Tibial nerve (tissue), 4 donors: Measurements from ENCODE around the gene SUCO. TPM values are rescaled to one million over a fixed set of nuclear protein-coding genes. Genes with fewer than 3 reads are reported as not detected.

Experiments
- DNase-seq, 2 donors: peaks; one replicate each; pipeline ENCODE4 v3.0.0-alpha.2; 2019; ENCODE audit warnings: low spot score in 2 of 2
- H3K27ac ChIP-seq, 4 donors: fragments of 200-600 bp; sonication (generic) in 3 of 4; one replicate each; pipeline ENCODE4 v1.5.1; 2017 to 2019; ENCODE audit warnings: mild to moderate bottlenecking in 1 of 4
- H3K27me3 ChIP-seq, 2 donors: fragments of 200-600 bp; sonication (generic) in 1 of 2; one replicate each; pipeline versions ENCODE4 v1.5.1 to v1.6.0; 2017 to 2019
- H3K36me3 ChIP-seq, 3 donors: fragments of 200-600 bp; sonication (generic); one replicate each; pipeline ENCODE4 v1.5.1; 2018 to 2019
- H3K4me1 ChIP-seq, 4 donors: fragments of 200-600 bp; sonication (generic) in 3 of 4; one replicate each; pipeline ENCODE4 v1.5.1; 2017 to 2019
- H3K4me3 ChIP-seq, 4 donors: fragments of 200-600 bp; sonication (generic) in 3 of 4; one replicate each; pipeline ENCODE4 v1.5.1; 2017 to 2019; ENCODE audit warnings: mild to moderate bottlenecking in 1 of 4, moderate library complexity in 1 of 4
- H3K9me3 ChIP-seq, 4 donors: fragments of 200-600 bp; sonication (generic) in 3 of 4; one replicate each; pipeline ENCODE4 v1.5.1; 2017 to 2019
- EP300 ChIP-seq, 2 donors: sonication (generic); formaldehyde crosslinking; IDR thresholded peaks; one replicate each; pipeline ENCODE4 v1.6.1; 2017; ENCODE audit warnings: antibody characterized with exemption in 2 of 2, mild to moderate bottlenecking in 1 of 2
- POLR2A ChIP-seq, 2 donors: fragments of 450-650 bp; IDR thresholded peaks; one replicate each; pipeline ENCODE4 v1.6.1; 2017; ENCODE audit warnings: antibody characterized with exemption in 2 of 2, mild to moderate bottlenecking in 2 of 2, moderate library complexity in 2 of 2
- WGBS, 2 donors: methylation state at CpG; one replicate each; pipeline ENCODE4 v1.1.5; 2018; 5-methylcytosine and 5-hydroxymethylcytosine counted together
- total RNA-seq, 4 donors: library from RNA; depleted of rRNA; stranded (reverse); fragments of >200 nt; gene quantifications; one replicate each; pipeline ENCODE4 v1.1.0, GENCODE V29; 2016
- TF ChIP-seq, protein P1 (sequence below), 5 experiments: fragments of 200-600 bp in 3 of 5; fragments of 450-650 bp in 2 of 5; sonication (generic) in 3 of 5; IDR thresholded peaks; one replicate each; pipeline ENCODE4 v1.5.1; 2016 to 2019; ENCODE audit warnings: antibody characterized with exemption in 5 of 5, mild to moderate bottlenecking in 3 of 5, moderate library complexity in 2 of 5

Gene SUCO
- total RNA-seq, 4 donors from 2014 or later, result 33.6 to 48.6 (median 42.1) TPM

DNA sequence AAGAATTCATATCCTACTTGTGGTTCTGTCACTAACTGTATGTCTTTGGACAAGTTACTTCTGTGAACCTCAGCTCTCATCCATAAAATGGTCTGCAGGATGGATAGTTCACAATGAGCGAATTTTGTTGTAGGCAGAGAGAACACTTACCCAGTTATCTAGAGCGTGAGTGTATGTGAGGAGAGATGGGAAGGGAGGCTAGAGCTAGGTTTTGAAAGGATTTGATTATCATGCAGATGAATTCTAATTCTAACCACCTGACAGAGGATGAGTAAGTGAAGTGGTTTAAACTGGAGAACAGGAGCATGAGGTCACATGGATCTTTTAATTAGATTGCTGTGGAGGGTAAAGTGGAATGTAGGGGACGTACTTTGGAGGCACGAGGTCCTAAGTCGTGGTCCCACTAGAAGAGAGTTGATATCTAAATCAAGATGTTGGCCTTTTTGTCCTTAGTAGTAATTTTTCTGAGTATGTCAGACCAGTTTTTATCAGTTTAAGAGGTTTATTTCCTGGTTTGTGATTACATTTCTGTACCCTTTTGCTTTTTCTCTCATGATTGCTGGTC, 5.0 kb downstream of the SUCO start:
- Histone ChIP-seq H3K27ac (no peak overlapping the region), H3K27me3 (no peaks in the 10 kb centered on the region), H3K9me3 (no peaks in the 10 kb centered on the region), H3K4me3 (no peak overlapping the region), H3K4me1 (peaks cover 0 to 67% (median 22%) of the 10 kb centered on the region in 4 donors), H3K36me3 (no peaks in the 10 kb centered on the region)
- DNase-seq, result no peak
- TF ChIP-seq, protein P1, sequence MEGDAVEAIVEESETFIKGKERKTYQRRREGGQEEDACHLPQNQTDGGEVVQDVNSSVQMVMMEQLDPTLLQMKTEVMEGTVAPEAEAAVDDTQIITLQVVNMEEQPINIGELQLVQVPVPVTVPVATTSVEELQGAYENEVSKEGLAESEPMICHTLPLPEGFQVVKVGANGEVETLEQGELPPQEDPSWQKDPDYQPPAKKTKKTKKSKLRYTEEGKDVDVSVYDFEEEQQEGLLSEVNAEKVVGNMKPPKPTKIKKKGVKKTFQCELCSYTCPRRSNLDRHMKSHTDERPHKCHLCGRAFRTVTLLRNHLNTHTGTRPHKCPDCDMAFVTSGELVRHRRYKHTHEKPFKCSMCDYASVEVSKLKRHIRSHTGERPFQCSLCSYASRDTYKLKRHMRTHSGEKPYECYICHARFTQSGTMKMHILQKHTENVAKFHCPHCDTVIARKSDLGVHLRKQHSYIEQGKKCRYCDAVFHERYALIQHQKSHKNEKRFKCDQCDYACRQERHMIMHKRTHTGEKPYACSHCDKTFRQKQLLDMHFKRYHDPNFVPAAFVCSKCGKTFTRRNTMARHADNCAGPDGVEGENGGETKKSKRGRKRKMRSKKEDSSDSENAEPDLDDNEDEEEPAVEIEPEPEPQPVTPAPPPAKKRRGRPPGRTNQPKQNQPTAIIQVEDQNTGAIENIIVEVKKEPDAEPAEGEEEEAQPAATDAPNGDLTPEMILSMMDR (IDR thresholded peaks at IDR 0.05), result no peak
- no peak for TF ChIP-seq POLR2A (IDR thresholded peaks at IDR 0.05)
- no peak for TF ChIP-seq EP300 (IDR thresholded peaks at IDR 0.05)
- WGBS, 2 donors, result 85 to 90% methylated on average over 5 of the region's 5 CpGs

DNA sequence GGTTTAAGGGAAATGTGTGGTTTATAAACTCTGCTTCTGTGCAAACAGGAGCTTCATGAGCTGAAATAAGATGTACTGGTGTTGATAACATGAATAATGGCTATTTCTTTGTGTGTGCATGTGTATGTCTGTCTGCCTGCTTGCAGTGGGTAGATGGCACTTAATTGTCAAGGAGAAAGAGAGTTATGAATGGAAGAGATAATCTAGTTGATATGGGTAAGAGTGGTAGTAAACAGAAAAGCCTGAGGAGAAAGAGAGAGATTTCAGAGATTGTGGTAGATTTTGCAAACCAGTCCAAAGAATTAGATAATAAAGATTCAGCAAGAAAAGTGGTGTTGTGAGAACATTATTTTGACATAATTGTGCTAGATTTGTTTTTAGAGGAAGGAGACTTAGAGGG, 7.7 kb downstream of the SUCO start:
- no peaks in the 10 kb centered on the region for H3K27me3 ChIP-seq
- no peak for DNase-seq
- H3K27ac ChIP-seq, result no peak overlapping the region
- peaks cover 0 to 53% (median 5%) of the 10 kb centered on the region in 4 donors for H3K4me1 ChIP-seq
- no peaks in the 10 kb centered on the region for H3K36me3 ChIP-seq
- H3K4me3 ChIP-seq, result no peak overlapping the region
- H3K9me3 ChIP-seq, result no peaks in the 10 kb centered on the region
- TF ChIP-seq EP300 (IDR thresholded peaks at IDR 0.05), result no peak
- TF ChIP-seq, protein P1 (IDR thresholded peaks at IDR 0.05), result no peak
- TF ChIP-seq POLR2A (IDR thresholded peaks at IDR 0.05), result no peak

DNA sequence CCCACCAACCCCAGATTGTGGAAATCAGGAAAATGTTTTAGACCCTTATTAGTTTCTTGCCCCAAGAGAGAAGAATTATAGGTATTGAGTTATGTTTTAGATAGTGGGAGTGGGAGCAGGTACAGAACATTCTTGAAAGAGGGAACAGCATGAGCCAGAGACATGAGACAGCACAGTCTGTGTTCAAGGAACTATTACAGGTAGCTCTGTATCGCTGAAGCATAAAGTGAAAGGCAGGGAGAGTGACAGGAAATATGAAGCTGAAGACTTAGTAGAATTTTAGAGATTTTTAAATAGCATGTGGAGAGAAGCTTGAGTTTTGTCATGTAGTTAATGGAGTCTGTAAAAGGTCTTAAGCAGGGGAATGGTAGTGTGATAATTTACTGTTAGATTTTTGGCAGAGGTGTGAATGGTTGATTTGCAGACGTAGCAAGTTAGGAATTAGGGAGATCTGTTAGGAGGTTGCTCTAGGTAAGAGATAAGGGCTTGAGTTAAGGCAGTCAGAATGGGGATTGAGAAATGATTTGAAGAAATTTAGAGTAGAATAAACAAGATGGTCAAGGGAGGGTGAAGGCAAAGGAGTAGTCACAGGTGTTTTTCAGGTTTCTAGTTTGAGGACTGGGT, 11.6 kb downstream of the SUCO start:
- H3K9me3 ChIP-seq, result no peaks in the 10 kb centered on the region
- 85 to 92% methylated on average over 2 of the region's 2 CpGs for WGBS, 2 donors
- H3K27me3 ChIP-seq, result no peaks in the 10 kb centered on the region
- H3K4me3 ChIP-seq, result no peak overlapping the region
- H3K4me1 ChIP-seq, result peaks cover 0 to 58% (median 3%) of the 10 kb centered on the region in 4 donors
- no peak for DNase-seq
- TF ChIP-seq POLR2A (IDR thresholded peaks at IDR 0.05) (no peak), EP300 (IDR thresholded peaks at IDR 0.05) (no peak)
- TF ChIP-seq, protein P1 (IDR thresholded peaks at IDR 0.05), result no peak
- H3K36me3 ChIP-seq, result no peaks in the 10 kb centered on the region
- H3K27ac ChIP-seq, result no peak overlapping the region

DNA sequence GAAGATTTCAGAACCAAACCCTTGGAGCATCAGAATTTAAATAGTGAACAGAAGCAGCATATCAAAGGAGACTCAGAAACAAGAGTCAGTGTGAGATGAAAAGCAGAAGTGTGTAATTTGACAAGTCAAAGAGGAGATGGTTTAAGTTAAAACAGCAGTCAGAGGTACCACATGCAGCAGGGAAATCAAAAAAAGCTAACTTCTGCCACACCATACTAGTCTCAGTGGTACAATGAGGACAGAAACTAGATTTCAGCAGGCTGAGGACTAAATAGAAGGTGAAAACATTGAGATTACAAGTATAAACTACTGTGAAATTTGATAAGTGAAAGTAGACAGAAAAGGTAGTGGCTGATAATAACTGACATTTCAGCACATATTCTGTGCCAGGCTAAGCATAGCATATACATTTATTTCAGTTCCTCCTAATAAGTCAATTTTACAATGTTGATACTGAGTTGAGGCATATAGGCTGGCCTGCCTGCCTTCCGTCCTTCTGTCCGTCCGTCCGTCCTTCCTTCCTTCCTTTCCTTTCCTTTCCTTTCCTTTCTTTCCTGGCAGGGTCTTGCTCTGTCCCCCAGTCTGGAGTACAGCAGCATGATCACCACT, 12.6 kb downstream of the SUCO start:
- 85 to 93% methylated on average over 4 of the region's 4 CpGs for WGBS, 2 donors
- Histone ChIP-seq H3K27ac (no peak overlapping the region), H3K9me3 (no peaks in the 10 kb centered on the region), H3K36me3 (no peaks in the 10 kb centered on the region), H3K4me3 (no peak overlapping the region), H3K4me1 (peaks cover 0 to 59% (median 6%) of the 10 kb centered on the region in 4 donors), H3K27me3 (no peaks in the 10 kb centered on the region)
- DNase-seq, result no peak
- TF ChIP-seq EP300 (IDR thresholded peaks at IDR 0.05) (no peak), POLR2A (IDR thresholded peaks at IDR 0.05) (no peak)
- TF ChIP-seq, protein P1 (IDR thresholded peaks at IDR 0.05), result no peak

DNA sequence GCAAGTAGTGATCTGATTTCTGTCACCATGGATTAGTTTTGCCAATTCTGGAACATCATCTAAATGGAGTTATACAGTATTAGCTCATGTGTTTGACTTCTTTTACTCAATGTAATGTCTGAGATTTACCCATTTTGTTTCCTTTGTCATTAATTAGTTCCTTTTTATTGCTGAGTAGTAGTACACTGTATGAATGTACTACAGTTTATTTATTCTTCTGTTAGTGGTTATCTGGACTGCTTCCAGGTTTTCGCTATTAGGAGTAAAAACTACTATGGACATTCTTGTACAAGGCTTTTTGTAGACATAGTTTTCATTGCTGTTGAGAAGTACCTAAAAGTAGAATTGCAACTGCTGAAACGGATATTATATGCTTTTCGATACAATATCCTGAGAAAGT, 14.1 kb downstream of the SUCO start:
- no peaks in the 10 kb centered on the region for H3K27me3 ChIP-seq
- no peak for TF ChIP-seq POLR2A (IDR thresholded peaks at IDR 0.05)
- H3K27ac ChIP-seq, result no peak overlapping the region
- no peaks in the 10 kb centered on the region for H3K9me3 ChIP-seq
- WGBS, 2 donors, result 55 to 68% methylated on average over 3 of the region's 3 CpGs
- DNase-seq, result no peak
- H3K4me3 ChIP-seq, result no peak overlapping the region
- peaks cover 0 to 58% (median 6%) of the 10 kb centered on the region in 4 donors for H3K4me1 ChIP-seq
- no peaks in the 10 kb centered on the region for H3K36me3 ChIP-seq
